Measurements from ENCODE around the gene MRC1. TPM values are rescaled to one million over a fixed set of nuclear protein-coding genes. Genes with fewer than 3 reads are reported as not detected.

MRC1 gene
- total and polyA plus RNA-seq, 2 experiments from 2014 or later = not detected

DNA sequence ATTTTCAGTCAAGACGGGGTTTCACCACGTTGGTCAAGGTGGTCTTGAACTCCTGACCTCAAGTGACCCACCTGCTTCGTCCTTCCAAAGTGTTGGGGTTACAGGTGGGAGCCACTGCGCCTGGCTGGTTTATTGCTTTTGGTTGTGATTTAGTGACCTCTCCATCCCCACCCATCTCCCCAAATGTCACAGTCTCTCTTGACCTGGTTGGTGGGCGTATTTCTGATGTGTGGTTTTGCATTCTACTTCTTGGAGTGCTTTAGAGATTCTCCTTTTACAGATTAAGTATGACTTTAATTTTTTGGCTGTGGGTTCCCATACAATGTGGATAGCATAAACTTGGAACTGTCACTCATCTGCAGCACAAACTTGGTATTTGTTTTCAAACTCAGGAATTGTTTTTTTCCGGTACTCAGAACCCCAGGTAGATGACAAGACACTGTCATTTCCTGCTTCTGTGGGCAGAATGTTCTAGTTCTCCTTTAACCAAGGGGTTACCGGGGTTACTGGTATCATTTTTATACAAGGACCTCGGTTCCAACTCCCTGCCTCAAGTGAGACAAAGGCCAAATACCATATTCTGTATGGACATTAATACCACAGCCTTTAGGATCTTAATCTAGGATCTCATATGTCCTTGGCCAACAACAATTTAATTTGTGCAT, 50.5 kb downstream of the MRC1 start:
- no peaks in the 10 kb centered on the region for H4K20me1 ChIP-seq (replicated peaks; ENCODE audit: insufficient read depth)
- Mint-ChIP-seq H3K27me3 (ENCODE audit: insufficient read depth, low read depth, poor library complexity) (peaks cover 3% of the 10 kb centered on the region), H3K36me3 (ENCODE audit: low read depth) (no peaks in the 10 kb centered on the region), H3K9me3 (no peaks in the 10 kb centered on the region), H3K27ac (no peak overlapping the region), H3K4me1 (no peaks in the 10 kb centered on the region), H3K4me3 (no peak overlapping the region)
- no peaks in the 10 kb centered on the region for H3K27me3 ChIP-seq (ENCODE audit: insufficient read depth)
- no peaks in the 10 kb centered on the region for H3K9me2 ChIP-seq (ENCODE audit: insufficient read depth)
- ATAC-seq (no peak), DNase-seq (ENCODE audit: low spot score) (no peak)
- no peaks in the 10 kb centered on the region for H3F3A ChIP-seq (replicated peaks; ENCODE audit: low read depth)
- TF ChIP-seq ZNF114 (CRISPR knock-in tag; IDR thresholded peaks at IDR 0.05) (no peak), CREB1 (CRISPR knock-in tag; IDR thresholded peaks at IDR 0.05; ENCODE audit: low read depth) (no peak), EZH2phosphoT487 (IDR thresholded peaks at IDR 0.05; ENCODE audit: unreplicated experiment) (no peak), STAT1 (IDR thresholded peaks at IDR 0.05; ENCODE audit: unreplicated experiment) (no peak), NANOG (IDR thresholded peaks at IDR 0.05; ENCODE audit: borderline replicate concordance) (no peak), EZH2 (IDR thresholded peaks at IDR 0.05; ENCODE audit: low read depth, unreplicated experiment) (no peak), ZNF331 (CRISPR knock-in tag; IDR thresholded peaks at IDR 0.05; ENCODE audit: low read depth) (no peak), POLR2AphosphoS5 (IDR thresholded peaks at IDR 0.05; ENCODE audit: low read depth) (no peak), JUNB (IDR thresholded peaks at IDR 0.05; ENCODE audit: unreplicated experiment) (no peak)
- TF ChIP-seq, protein P1, sequence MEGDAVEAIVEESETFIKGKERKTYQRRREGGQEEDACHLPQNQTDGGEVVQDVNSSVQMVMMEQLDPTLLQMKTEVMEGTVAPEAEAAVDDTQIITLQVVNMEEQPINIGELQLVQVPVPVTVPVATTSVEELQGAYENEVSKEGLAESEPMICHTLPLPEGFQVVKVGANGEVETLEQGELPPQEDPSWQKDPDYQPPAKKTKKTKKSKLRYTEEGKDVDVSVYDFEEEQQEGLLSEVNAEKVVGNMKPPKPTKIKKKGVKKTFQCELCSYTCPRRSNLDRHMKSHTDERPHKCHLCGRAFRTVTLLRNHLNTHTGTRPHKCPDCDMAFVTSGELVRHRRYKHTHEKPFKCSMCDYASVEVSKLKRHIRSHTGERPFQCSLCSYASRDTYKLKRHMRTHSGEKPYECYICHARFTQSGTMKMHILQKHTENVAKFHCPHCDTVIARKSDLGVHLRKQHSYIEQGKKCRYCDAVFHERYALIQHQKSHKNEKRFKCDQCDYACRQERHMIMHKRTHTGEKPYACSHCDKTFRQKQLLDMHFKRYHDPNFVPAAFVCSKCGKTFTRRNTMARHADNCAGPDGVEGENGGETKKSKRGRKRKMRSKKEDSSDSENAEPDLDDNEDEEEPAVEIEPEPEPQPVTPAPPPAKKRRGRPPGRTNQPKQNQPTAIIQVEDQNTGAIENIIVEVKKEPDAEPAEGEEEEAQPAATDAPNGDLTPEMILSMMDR (conservative IDR thresholded peaks at IDR 0.05; ENCODE audit: low read depth in 2 of 2) = no peak
- TF ChIP-seq, protein P2, sequence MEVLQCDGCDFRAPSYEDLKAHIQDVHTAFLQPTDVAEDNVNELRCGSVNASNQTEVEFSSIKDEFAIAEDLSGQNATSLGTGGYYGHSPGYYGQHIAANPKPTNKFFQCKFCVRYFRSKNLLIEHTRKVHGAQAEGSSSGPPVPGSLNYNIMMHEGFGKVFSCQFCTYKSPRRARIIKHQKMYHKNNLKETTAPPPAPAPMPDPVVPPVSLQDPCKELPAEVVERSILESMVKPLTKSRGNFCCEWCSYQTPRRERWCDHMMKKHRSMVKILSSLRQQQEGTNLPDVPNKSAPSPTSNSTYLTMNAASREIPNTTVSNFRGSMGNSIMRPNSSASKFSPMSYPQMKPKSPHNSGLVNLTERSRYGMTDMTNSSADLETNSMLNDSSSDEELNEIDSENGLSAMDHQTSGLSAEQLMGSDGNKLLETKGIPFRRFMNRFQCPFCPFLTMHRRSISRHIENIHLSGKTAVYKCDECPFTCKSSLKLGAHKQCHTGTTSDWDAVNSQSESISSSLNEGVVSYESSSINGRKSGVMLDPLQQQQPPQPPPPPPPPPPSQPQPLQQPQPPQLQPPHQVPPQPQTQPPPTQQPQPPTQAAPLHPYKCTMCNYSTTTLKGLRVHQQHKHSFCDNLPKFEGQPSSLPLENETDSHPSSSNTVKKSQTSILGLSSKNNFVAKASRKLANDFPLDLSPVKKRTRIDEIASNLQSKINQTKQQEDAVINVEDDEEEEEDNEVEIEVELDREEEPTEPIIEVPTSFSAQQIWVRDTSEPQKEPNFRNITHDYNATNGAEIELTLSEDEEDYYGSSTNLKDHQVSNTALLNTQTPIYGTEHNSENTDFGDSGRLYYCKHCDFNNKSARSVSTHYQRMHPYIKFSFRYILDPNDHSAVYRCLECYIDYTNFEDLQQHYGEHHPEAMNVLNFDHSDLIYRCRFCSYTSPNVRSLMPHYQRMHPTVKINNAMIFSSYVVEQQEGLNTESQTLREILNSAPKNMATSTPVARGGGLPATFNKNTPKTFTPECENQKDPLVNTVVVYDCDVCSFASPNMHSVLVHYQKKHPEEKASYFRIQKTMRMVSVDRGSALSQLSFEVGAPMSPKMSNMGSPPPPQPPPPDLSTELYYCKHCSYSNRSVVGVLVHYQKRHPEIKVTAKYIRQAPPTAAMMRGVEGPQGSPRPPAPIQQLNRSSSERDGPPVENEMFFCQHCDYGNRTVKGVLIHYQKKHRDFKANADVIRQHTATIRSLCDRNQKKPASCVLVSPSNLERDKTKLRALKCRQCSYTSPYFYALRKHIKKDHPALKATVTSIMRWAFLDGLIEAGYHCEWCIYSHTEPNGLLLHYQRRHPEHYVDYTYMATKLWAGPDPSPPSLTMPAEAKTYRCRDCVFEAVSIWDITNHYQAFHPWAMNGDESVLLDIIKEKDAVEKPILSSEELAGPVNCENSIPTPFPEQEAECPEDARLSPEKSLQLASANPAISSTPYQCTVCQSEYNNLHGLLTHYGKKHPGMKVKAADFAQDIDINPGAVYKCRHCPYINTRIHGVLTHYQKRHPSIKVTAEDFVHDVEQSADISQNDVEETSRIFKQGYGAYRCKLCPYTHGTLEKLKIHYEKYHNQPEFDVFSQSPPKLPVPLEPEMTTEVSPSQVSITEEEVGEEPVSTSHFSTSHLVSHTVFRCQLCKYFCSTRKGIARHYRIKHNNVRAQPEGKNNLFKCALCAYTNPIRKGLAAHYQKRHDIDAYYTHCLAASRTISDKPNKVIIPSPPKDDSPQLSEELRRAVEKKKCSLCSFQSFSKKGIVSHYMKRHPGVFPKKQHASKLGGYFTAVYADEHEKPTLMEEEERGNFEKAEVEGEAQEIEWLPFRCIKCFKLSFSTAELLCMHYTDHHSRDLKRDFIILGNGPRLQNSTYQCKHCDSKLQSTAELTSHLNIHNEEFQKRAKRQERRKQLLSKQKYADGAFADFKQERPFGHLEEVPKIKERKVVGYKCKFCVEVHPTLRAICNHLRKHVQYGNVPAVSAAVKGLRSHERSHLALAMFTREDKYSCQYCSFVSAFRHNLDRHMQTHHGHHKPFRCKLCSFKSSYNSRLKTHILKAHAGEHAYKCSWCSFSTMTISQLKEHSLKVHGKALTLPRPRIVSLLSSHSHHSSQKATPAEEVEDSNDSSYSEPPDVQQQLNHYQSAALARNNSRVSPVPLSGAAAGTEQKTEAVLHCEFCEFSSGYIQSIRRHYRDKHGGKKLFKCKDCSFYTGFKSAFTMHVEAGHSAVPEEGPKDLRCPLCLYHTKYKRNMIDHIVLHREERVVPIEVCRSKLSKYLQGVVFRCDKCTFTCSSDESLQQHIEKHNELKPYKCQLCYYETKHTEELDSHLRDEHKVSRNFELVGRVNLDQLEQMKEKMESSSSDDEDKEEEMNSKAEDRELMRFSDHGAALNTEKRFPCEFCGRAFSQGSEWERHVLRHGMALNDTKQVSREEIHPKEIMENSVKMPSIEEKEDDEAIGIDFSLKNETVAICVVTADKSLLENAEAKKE (CRISPR knock-in tag; IDR thresholded peaks at IDR 0.05) = no peak
- TF ChIP-seq, protein P3, sequence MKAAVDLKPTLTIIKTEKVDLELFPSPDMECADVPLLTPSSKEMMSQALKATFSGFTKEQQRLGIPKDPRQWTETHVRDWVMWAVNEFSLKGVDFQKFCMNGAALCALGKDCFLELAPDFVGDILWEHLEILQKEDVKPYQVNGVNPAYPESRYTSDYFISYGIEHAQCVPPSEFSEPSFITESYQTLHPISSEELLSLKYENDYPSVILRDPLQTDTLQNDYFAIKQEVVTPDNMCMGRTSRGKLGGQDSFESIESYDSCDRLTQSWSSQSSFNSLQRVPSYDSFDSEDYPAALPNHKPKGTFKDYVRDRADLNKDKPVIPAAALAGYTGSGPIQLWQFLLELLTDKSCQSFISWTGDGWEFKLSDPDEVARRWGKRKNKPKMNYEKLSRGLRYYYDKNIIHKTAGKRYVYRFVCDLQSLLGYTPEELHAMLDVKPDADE (IDR thresholded peaks at IDR 0.05) = no peak
- TF ChIP-seq, protein P4, sequence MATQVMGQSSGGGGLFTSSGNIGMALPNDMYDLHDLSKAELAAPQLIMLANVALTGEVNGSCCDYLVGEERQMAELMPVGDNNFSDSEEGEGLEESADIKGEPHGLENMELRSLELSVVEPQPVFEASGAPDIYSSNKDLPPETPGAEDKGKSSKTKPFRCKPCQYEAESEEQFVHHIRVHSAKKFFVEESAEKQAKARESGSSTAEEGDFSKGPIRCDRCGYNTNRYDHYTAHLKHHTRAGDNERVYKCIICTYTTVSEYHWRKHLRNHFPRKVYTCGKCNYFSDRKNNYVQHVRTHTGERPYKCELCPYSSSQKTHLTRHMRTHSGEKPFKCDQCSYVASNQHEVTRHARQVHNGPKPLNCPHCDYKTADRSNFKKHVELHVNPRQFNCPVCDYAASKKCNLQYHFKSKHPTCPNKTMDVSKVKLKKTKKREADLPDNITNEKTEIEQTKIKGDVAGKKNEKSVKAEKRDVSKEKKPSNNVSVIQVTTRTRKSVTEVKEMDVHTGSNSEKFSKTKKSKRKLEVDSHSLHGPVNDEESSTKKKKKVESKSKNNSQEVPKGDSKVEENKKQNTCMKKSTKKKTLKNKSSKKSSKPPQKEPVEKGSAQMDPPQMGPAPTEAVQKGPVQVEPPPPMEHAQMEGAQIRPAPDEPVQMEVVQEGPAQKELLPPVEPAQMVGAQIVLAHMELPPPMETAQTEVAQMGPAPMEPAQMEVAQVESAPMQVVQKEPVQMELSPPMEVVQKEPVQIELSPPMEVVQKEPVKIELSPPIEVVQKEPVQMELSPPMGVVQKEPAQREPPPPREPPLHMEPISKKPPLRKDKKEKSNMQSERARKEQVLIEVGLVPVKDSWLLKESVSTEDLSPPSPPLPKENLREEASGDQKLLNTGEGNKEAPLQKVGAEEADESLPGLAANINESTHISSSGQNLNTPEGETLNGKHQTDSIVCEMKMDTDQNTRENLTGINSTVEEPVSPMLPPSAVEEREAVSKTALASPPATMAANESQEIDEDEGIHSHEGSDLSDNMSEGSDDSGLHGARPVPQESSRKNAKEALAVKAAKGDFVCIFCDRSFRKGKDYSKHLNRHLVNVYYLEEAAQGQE (IDR thresholded peaks at IDR 0.05; ENCODE audit: unreplicated experiment) = no peak
- H3K36me3 ChIP-seq (ENCODE audit: insufficient read depth) = no peaks in the 10 kb centered on the region
- no peak overlapping the region for H2AFZ ChIP-seq
- no peaks in the 10 kb centered on the region for H3K4me1 ChIP-seq (ENCODE audit: insufficient read depth)
- H3K4me2 ChIP-seq = no peak overlapping the region
- H3K4me3 ChIP-seq = no peak overlapping the region
- H3K79me2 ChIP-seq (replicated peaks; ENCODE audit: insufficient read depth) = no peaks in the 10 kb centered on the region
- H3K27ac ChIP-seq (ENCODE audit: low read depth) = no peak overlapping the region

Measured in GM23338 (cell line).